HepG2 (cell line): ENCODE results near the gene WIPF2. TPM values are rescaled to one million over a fixed set of nuclear protein-coding genes. Genes with fewer than 3 reads are reported as not detected.
A peak's percentile ranks its signal among the peaks of the same experiment; 100 is the strongest.
"Not testable (repeated sequence)": the region's sequence is repeated elsewhere in the genome, so short reads cannot be mapped to it uniquely, and the experiment has no call there.

Source experiments
- ATAC-seq: fragments of 200-7000 bp; cut with Tn5 transposase; 3 replicates; pipeline ENCODE4 v1.9.1; 2020; ENCODE audit warnings: mild to moderate bottlenecking, moderate library complexity
- BruUV-seq: library from RNA; stranded (reverse); fragments of 400-500 nt; replicated peaks from 2 replicates; lab custom pipeline; 2021; lab: Mats Ljungman, UMichigan
- CTCF ChIA-PET: fragments of 300-600 bp; formaldehyde crosslinking; extraction: SDS; loops from one replicate; lab custom pipeline; 2021; ENCODE audit warnings: low total read pairs, inconsistent platforms, low intra/inter-chr PET ratio; lab: Yijun Ruan, JAX
- POLR2A ChIA-PET: fragments of 350-600 bp; sonication (Branson Sonifier 250); formaldehyde crosslinking; loops from one replicate; lab custom pipeline; 2020; ENCODE audit warnings: antibody characterized with exemption, inconsistent platforms; lab: Yijun Ruan, JAX
- DNase-seq: peaks from one replicate; pipeline ENCODE4 v3.0.0-alpha.2; 2015; ENCODE audit warnings: low spot score
- FAIRE-seq: peaks from 3 replicates; lab custom pipeline; 2011; peaks lifted over from hg19 to GRCh38; lab: Jason Lieb, UNC
- H2AFZ ChIP-seq: one replicate; pipeline ENCODE4 v1.6.1; 2011; ENCODE audit warnings: low read length, inconsistent platforms
- H3K27ac ChIP-seq: fragments of 300-600 bp; 3 replicates; pipeline ENCODE4 v1.8.0; 2011; ENCODE audit warnings: mixed run types, mild to moderate bottlenecking, mixed read lengths, low read length, inconsistent platforms; ENCODE audit not compliant: insufficient read depth; ENCODE audit errors: extremely low read length
- H3K27me3 ChIP-seq, 2 experiments: fragments of 200-600 bp in 1 of 2; 2 replicates in 1 of 2; 3 replicates in 1 of 2; pipeline versions ENCODE4 v1.6.0 to v1.8.0; 2011; ENCODE audit warnings: low read length in 2 of 2, mild to moderate bottlenecking in 2 of 2, moderate library complexity in 2 of 2, inconsistent platforms in 1 of 2; ENCODE audit not compliant: insufficient read depth in 2 of 2, control insufficient read depth in 1 of 2
- H3K36me3 ChIP-seq, 2 experiments: fragments of 200-600 bp in 1 of 2; replicated peaks in 1 of 2; 2 replicates in 1 of 2; 3 replicates in 1 of 2; pipeline versions ENCODE4 v1.5.1 to v1.8.0; 2011; ENCODE audit warnings: low read length in 2 of 2, inconsistent platforms in 1 of 2; ENCODE audit not compliant: insufficient read depth in 2 of 2, control insufficient read depth in 1 of 2
- H3K4me1 ChIP-seq: 2 replicates; pipeline ENCODE4 v1.5.1; 2012; ENCODE audit warnings: low read length, inconsistent platforms; ENCODE audit not compliant: insufficient read depth
- H3K4me2 ChIP-seq: 2 replicates; pipeline ENCODE4 v1.6.0; 2011; ENCODE audit warnings: low read depth, low read length, inconsistent platforms
- H3K4me3 ChIP-seq, 3 experiments: fragments of 200-600 bp in 1 of 3; sonication (generic), shearing (Covaris generic) in 1 of 3; replicated peaks in 1 of 3; 2 replicates each; pipeline ENCODE4 v1.5.1; 2011 to 2016; ENCODE audit warnings: low read length in 3 of 3, inconsistent platforms in 2 of 3, low read depth in 2 of 3, mild to moderate bottlenecking in 2 of 3, control low read depth in 1 of 3, mixed read lengths in 1 of 3; ENCODE audit not compliant: insufficient read depth in 1 of 3
- H3K79me2 ChIP-seq: one replicate; pipeline ENCODE4 v1.6.1; 2011; ENCODE audit warnings: low read length, inconsistent platforms; ENCODE audit not compliant: insufficient read depth
- H3K9ac ChIP-seq: 2 replicates; pipeline ENCODE4 v1.6.0; 2011; ENCODE audit warnings: mild to moderate bottlenecking, low read depth, low read length, inconsistent platforms; ENCODE audit not compliant: insufficient read depth
- H3K9me3 ChIP-seq: 2 replicates; pipeline ENCODE4 v1.5.1; 2012; ENCODE audit warnings: mild to moderate bottlenecking, low read length
- H4K20me1 ChIP-seq: 2 replicates; pipeline ENCODE4 v1.6.0; 2011; ENCODE audit warnings: inconsistent platforms, mild to moderate bottlenecking, low read length, moderate library complexity; ENCODE audit not compliant: insufficient read depth
- MEIS1 ChIP-seq: sonication (generic); formaldehyde crosslinking; IDR thresholded peaks from 2 replicates; pipeline ENCODE4 v1.9.0; 2021; ENCODE audit warnings: mild to moderate bottlenecking, missing genetic modification reagents, moderate library complexity, borderline replicate concordance
- NFYC ChIP-seq: IDR thresholded peaks from 2 replicates; pipeline ENCODE4 v1.6.1; 2016; ENCODE audit warnings: missing genetic modification reagents, missing compliant biosample characterization
- SMARCE1 ChIP-seq: fragments of 450-650 bp; IDR thresholded peaks from 2 replicates; pipeline ENCODE4 v1.6.1; 2017; ENCODE audit warnings: borderline replicate concordance
- ZFYVE20 ChIP-seq: sonication (generic); formaldehyde crosslinking; IDR thresholded peaks from 2 replicates; pipeline ENCODE4 v1.8.0; 2023; ENCODE audit warnings: low read depth, mild to moderate bottlenecking, moderate library complexity, missing genetic modification reagents, borderline replicate concordance
- ZNF24 ChIP-seq: fragments of 450-650 bp; IDR thresholded peaks from 2 replicates; pipeline ENCODE4 v1.6.1; 2017; ENCODE audit warnings: antibody characterized with exemption, mild to moderate bottlenecking
- ZNF326 ChIP-seq: sonication (generic); formaldehyde crosslinking; IDR thresholded peaks from 2 replicates; pipeline ENCODE4 v1.4.0; 2020; ENCODE audit warnings: missing genetic modification reagents, borderline replicate concordance
- ZNF652 ChIP-seq: IDR thresholded peaks from 2 replicates; pipeline ENCODE4 v1.6.1; 2016; ENCODE audit warnings: low read depth, borderline replicate concordance
- WGBS: methylation state at CpG from one replicate; pipeline ENCODE4 v1.1.6; 2017; ENCODE audit warnings: low lambda C conversion rate; 5-methylcytosine and 5-hydroxymethylcytosine counted together
- in situ Hi-C: cut with HindIII; loops from 2 replicates; pipeline ENCODE4 v1.10.0; 2017; ENCODE audit warnings: low pct_unique_long_range_greater_than_20kb; ENCODE audit not compliant: extremely low pct_ligation_motif_present
- intact Hi-C: fragments of 100-400 bp; cut with micrococcal nuclease; formaldehyde crosslinking; loops from one replicate; pipeline ENCODE4 v1.10.0; 2022; ENCODE audit not compliant: unreplicated experiment
- polyA plus RNA-seq, 8 experiments: library from polyadenylated mRNA; depleted of rRNA in 3 of 8; stranded (reverse) in 7 of 8; unstranded in 1 of 8; fragments of >200 nt; fragmentation: Illumina TruSeq in 4 of 8; extraction: Trizol in 4 of 8; gene quantifications; 2 replicates each; pipeline versions ENCODE4 v1.2.1 to v1.2.3, GENCODE V29; 2011 to 2016; ENCODE audit warnings: low read depth in 4 of 8, missing spikeins in 1 of 8, mixed read lengths in 1 of 8; ENCODE audit not compliant: insufficient read depth in 1 of 8
- total RNA-seq, 5 experiments: library from RNA; depleted of rRNA; stranded (reverse); fragments of >200 nt; fragmentation: Illumina TruSeq; extraction: Trizol; gene quantifications; 2 replicates each; pipeline ENCODE4 v1.2.3, GENCODE V29; 2016; ENCODE audit warnings: low read depth in 1 of 5

WIPF2 gene
- total and polyA plus RNA-seq, 2 of the 13 experiments (the other 11 are each of a cell fraction or from before 2014, with no cell fraction given) = 7.2 to 10.8 TPM

- in situ Hi-C loops = no loop called here
- BruUV-seq = TSS peak; percentile 47
- no peaks in the 10 kb centered on the region for H3K27me3 ChIP-seq
- ChIA-PET POLR2A (no interaction called here), CTCF (no interaction called here)
- DNase-seq (no peak), FAIRE-seq (no peak), ATAC-seq (no peak)
- peaks cover 14 to 40% of the 10 kb centered on the region in 2 experiments; a peak in 4 of 5 replicates for H3K36me3 ChIP-seq
- no peak overlapping the region for H3K4me3 ChIP-seq
- H3K9me3 ChIP-seq = no peaks in the 10 kb centered on the region
- intact Hi-C loops = no loop called here
- H3K79me2 ChIP-seq = peaks cover 35% of the 10 kb centered on the region
- no peaks in the 10 kb centered on the region for H3K4me1 ChIP-seq
- no peak overlapping the region for H3K4me2 ChIP-seq
- H4K20me1 ChIP-seq = no peaks in the 10 kb centered on the region
- TF ChIP-seq MEIS1 (CRISPR knock-in tag) (no peak), NFYC (CRISPR knock-in tag) (no peak), SMARCE1 (no peak), ZNF24 (no peak), ZNF652 (CRISPR knock-in tag) (no peak), ZFYVE20 (CRISPR knock-in tag) (no peak), ZNF326 (CRISPR knock-in tag) (no peak)
- no peak overlapping the region for H2AFZ ChIP-seq
- no peak overlapping the region for H3K27ac ChIP-seq
- H3K9ac ChIP-seq = no peak overlapping the region
- WGBS = 98% methylated on average over 3 of the region's 3 CpGs
These were observed 11.6 kb downstream of the WIPF2 start for GRCh38 chr17:40230670-40231069.

- H3K9me3 ChIP-seq, H3K4me3 ChIP-seq, intact Hi-C loops, ATAC-seq, H3K27me3 ChIP-seq, DNase-seq, H3K4me1 ChIP-seq, CTCF ChIA-PET, BruUV-seq, H4K20me1 ChIP-seq, H3K4me2 ChIP-seq, in situ Hi-C loops, H3K9ac ChIP-seq, H3K27ac ChIP-seq, FAIRE-seq, H2AFZ ChIP-seq: not testable (repeated sequence)
- POLR2A ChIA-PET = interaction anchor here (1.5 kb wide), 1 partner anchor 13 kb away, joined by 5 read pairs; the partner anchor contains the start of gene WIPF2
- peaks cover 14 to 43% of the 10 kb centered on the region in 2 experiments; a peak in 4 of 5 replicates for H3K36me3 ChIP-seq
- WGBS = 96% methylated on average over 4 of the region's 4 CpGs
- H3K79me2 ChIP-seq = peaks cover 32% of the 10 kb centered on the region
These were observed 12.8 kb downstream of the WIPF2 start for GRCh38 chr17:40231928-40232327.
